Measurements from ENCODE around the gene RGS14. TPM values are rescaled to one million over a fixed set of nuclear protein-coding genes. Genes with fewer than 3 reads are reported as not detected.
"Not testable (repeated sequence)": the region's sequence is repeated elsewhere in the genome, so short reads cannot be mapped to it uniquely, and the experiment has no call there.

Gene RGS14
- polyA plus RNA-seq, 5 donors: 3.6 to 14.0 (median 8.5) TPM

GRCh38 chr5:177363565-177363964 is 5.8 kb downstream of the RGS14 start:
- DNase-seq: no peak

GRCh38 chr5:177364159-177364962 is 6.6 kb downstream of the RGS14 start:
- DNase-seq: no peak

DNA sequence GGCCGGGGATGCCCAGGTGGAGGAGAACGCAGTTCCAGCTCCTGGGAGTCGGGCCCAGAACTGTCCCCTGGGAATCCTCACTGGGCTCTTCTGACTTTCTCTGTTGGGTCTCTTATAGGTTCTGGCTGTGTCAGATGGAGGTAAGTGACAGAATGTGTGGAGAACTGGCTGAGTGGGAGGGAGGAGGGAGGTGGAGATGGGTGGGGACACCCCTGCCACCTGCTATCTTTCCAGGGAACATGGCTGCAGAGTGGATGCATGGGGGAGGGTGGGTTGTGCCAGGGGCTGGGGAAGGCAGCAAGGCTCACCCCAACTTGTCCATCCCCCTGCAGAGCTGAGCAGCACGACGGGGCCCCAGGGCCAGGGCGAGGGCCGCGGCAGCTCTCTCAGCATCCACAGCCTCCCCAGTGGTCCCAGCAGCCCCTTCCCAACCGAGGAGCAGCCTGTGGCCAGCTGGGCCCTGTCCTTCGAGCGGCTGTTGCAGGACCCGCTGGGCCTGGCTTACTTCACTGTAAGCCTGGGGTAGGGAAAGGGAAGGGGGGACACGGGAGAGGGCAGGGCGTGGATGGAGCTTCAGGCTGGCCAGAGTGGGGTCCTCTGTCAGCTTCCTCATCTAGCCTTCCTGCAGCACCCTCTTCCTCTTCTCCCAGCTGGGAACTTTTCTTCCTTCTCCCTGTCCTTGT is 8.3 kb downstream of the RGS14 start:
- no peak for DNase-seq

GRCh38 chr5:177366528-177367322 is 9.0 kb downstream of the RGS14 start:
- peak; percentile 84 to 87 for DNase-seq

DNA sequence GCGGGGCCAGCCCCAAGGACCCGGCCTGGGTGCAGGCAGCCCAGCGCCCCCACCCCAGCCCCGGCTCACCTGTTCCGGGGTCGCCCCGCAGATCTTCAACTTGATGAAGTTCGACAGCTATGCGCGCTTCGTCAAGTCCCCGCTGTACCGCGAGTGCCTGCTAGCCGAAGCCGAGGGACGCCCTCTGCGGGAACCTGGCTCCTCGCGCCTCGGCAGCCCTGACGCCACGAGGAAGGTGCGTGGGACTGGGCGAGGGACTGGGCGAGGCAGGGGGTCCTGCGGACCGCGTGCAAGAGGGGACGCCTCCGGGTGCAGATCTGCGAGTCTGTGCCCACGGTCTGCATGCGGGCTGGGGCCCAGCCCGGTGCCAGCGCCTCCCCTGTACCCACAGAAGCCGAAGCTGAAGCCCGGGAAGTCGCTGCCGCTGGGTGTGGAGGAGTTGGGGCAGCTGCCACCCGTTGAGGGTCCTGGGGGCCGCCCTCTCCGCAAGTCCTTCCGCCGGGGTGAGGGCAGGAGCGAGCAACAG is 9.7 kb downstream of the RGS14 start:
- no peak for DNase-seq

DNA sequence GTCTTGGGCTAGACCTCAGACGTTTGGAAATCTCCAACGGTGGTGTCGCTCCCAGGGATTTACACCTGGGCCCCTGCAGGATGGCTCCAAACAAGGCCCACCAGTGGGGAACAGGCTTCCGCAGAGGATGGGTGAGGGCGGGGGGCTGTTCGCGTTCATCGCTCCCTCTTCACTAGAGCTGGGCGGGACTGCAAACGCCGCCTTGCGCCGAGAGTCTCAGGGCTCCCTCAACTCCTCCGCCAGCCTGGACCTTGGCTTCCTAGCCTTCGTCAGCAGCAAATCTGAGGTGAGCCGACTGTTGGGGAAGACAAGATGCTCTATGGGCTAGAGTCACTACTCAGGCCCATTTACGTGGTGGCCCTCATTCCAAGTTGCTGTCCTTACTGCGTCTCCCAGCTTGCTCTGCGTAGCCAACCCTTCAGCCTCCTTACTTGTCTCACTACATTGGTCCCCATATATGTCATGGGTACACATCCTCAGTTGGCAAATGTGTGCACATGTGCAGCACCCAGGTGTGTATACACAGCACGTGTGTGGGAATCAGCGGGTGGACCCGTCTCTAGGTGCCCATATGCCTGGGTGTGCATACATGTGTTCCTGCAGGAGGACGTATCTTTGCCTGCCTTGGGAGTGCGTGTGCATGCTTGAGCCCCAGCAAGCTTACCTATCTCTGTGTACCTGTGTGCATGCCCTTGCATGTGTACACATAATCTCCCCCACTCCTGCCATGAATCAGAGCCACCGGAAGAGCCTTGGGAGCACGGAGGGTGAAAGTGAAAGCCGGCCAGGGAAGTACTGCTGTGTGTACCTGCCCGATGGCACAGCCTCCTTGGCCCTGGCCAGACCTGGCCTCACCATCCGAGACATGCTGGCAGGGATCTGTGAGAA is 10.5 kb downstream of the RGS14 start:
- DNase-seq: no peak

DNA sequence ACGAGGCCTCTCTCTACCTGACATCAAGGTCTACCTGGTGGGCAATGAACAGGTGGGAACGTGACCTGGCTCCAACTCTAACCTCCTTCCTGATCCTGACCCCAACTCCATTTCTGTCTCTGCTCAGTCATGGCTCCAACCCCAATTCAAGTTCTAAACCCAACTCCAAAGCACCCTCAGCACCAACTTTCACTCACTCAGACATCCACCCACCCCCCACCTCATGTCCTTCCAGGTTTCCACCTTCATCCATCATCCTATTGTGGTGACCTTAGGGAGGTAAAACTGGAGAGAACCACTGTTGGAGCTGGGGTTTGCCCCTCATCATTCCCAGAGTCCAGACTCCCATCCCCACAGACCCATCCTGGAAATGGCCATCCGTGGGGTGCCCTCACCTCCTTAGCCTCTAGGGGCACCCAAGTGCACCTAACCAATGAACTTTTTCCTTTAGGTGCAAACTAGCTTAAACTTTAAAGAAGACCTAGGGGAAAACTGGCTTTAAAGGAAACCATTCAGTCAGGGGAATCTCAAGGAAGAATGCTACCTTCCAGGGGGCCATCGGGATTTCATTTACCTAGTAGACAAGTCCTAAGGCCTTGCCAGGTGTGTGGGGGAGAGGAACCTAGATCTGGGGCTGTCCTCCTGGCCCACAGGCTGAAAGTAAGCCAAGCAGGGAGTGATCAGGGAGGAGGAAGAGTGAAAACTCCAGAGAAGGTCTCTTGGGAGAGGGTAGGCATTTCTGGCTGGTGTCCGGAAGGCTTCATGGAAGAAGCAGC is 11.3 kb downstream of the RGS14 start:
- no peak for DNase-seq

DNA sequence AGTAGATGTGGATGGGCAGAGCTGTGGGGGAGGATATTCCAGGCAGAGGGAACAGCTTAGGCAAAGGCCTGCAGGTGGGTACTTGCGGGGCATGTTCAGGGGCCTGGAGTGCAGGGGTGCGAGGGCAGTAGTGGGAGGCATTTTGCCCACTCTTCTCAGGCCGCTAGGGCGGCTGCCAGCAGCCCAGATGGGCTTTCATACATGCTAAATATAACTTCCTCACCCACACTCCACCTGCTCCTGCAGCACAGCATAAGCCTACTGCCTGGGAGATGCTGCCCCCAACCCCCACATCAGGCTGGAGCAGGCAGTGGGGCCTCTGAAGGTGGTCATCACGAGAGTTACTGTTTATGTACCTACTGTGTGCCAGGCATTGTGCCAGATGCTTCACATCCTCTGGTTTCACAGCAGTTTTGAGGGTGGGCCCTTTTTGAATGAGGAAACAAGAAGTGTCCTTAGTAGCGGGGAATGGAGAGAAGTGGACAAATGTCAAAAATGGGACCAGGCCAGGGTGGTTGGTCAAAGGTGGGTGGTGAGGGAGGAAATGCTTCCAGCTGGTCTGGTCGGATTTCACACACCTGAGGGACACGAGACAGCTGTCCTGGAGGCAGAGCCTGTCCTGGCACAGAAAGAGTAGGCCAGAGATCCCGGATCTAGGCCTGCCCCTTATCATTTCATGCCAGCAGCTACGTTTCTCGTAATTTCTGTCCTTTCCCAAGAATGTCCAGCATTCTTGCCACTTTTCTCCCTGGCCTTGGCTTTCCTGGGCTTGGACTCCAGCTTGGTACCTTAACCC is 12.1 kb downstream of the RGS14 start:
- no peak for DNase-seq

DNA sequence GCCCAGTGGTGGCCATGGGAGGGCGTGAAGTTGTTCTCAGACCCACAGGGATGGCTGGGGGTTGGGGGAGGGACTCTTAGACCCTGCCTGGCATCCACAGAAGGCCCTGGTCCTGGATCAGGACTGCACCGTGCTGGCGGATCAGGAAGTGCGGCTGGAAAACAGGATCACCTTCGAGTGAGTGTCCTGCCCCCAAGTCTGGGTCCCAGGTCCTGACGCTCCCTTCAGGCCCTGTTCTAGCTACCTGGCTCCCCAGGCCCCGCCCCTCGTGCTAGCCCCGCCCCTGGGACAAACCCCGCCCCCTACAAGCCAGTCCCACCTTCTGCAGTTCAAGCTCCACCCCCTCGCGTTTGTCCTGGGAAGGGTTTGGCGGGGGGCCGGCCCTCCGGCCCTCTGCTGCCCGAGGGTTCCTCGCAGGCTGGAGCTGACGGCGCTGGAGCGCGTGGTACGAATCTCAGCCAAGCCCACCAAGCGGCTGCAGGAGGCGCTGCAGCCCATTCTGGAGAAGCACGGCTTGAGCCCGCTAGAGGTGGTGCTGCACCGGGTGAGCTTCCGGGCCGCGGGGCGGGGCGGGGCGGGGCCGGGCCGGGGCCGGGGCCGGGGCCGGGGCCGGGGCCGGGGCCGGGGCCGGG is 12.9 kb downstream of the RGS14 start:
- peak; percentile 50 to 77 for DNase-seq

DNA sequence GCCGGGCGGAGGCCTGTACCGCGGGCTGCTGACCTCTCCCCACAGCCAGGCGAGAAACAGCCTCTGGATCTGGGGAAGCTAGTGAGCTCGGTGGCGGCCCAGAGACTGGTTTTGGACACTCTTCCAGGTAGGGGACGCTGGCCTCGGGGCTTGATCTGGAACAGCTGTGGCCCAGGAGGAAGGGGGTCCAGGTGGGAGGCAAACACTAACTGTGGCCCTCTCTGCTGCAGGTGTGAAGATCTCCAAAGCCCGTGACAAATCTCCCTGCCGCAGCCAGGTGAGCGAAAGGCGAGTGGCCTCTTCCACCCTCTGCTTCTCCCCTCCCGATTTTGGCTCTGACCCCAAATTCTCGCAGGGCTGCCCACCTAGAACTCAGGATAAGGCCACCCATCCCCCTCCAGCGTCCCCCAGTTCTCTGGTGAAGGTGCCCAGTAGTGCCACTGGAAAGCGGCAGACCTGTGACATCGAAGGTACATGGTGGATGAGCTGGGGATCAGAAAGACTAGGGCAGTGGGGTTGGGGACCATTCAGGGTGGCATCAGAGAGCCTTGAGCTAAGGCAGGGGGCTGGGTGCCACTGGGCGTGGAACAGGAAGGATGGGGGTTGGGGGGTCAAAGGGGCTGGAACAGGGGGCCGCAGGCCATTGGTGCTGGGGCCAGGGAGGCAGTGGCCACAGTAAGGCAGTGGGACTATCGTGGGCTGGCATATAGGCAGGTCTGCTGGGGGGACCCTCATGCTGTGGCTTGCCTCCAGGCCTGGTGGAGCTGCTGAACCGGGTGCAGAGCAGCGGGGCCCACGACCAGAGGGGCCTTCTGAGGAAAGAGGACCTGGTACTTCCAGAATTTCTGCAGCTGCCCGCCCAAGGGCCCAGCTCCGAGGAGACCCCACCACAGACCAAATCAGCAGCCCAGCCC is 13.7 kb downstream of the RGS14 start:
- no peak for DNase-seq

GRCh38 chr5:177372034-177372896 is 14.5 kb downstream of the RGS14 start:
- DNase-seq: no peak

GRCh38 chr5:177372910-177373309 is 15.2 kb downstream of the RGS14 start:
- no peak for DNase-seq

DNA sequence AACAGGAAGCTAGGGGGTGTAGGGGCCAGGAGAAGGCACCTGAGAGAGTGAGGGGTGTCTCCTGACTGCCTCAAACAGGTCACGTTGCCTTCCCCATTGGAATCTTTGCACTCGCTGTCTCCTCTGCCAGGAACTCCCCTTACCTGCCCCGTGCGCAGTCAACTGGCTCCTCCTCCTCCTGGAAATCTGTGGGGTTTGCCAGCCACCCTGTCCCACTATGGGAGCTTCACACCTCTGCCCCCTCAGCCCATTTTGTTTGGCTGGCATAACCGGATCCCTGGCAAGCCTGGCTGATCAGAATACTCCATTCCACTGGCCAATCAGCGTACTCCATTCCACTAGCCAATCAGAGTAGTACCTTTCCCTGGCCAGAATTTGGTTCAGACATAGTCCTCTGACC is 16.1 kb downstream of the RGS14 start:
- DNase-seq: no peak

- no peak for DNase-seq
Measured at GRCh38 chr5:177374211-177374610, 16.5 kb downstream of the RGS14 start.

GRCh38 chr5:177375516-177375915 is 17.8 kb downstream of the RGS14 start:
- not testable (repeated sequence) for DNase-seq

- DNase-seq: no peak
Measured at GRCh38 chr5:177376107-177376506, 18.4 kb downstream of the RGS14 start.

Data from right lung (tissue), 5 donors.